Thyroid gland (tissue), 4 donors: ENCODE data around the gene CRTC3.

ENCODE experiments used
- CTCF ChIP-seq, 6 experiments: fragments of 200-600 bp in 3 of 6; fragments of 450-650 bp in 3 of 6; sonication (generic) in 3 of 6; IDR thresholded peaks; one replicate each; pipeline ENCODE4 v1.5.1; 2016 to 2019; ENCODE audit warnings: antibody characterized with exemption in 6 of 6, mild to moderate bottlenecking in 2 of 6, inconsistent platforms in 1 of 6, moderate library complexity in 1 of 6
- POLR2A ChIP-seq, 2 donors: fragments of 450-650 bp; IDR thresholded peaks; one replicate each; pipeline ENCODE4 v1.6.1; 2017; ENCODE audit warnings: antibody characterized with exemption in 2 of 2, mild to moderate bottlenecking in 2 of 2, moderate library complexity in 1 of 2

DNA sequence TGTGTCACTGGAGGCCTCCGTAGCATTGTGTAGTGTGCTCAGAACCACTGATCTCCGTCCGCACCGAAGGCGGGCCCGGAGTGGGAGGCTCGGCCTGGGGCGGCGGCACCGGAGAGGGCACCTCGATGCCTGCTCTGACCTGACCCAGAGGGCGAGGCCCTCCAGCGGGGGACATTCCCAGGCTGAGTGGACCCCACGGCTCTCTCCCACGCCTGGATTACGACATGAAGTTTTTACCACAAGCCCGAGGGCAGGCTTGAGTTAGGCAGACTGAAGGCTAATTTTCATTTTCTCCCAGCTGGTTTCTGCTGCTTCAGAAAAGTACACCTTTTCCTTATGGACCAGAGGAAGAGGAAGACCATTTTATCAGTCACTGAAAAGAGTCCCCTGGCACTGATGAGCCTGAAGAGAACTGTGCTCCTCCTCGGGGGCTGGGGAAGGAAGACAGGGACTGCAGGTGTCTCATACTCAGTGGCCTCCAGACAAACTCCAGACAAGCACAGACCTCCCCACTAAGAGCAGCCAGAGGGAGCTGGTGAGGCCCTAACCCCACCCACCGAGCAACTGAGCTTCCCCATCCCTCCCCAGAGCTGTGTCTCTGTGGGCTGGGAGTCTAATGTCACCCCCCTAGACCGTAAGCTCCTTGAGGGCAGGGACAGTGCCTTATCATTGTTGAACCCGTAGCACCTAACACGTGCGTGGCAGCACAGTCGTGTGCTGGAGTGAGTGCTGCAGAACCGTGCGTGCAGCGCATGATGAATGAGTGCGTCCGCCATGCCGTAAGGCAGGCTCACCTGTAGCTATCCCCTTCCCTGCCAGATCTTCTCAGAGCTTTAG, 113.0 kb downstream of the CRTC3 start:
- TF ChIP-seq CTCF (IDR thresholded peaks at IDR 0.05) (no peak), POLR2A (IDR thresholded peaks at IDR 0.05) (no peak)
